IPS-18c (cell line): Measurements from ENCODE around the gene KRTAP9-3.
"Not testable (repeated sequence)": the region's sequence is repeated elsewhere in the genome, so short reads cannot be mapped to it uniquely, and the experiment has no call there.

Source experiments
- H3K4me3 ChIP-seq: 2 replicates; pipeline ENCODE4 v1.7.0; 2013; ENCODE audit warnings: low read depth, mild to moderate bottlenecking, low read length, moderate library complexity; ENCODE audit not compliant: insufficient read depth
- H3K9me3 ChIP-seq: one replicate; pipeline ENCODE4 v1.6.1; 2013; ENCODE audit warnings: mild to moderate bottlenecking, low read length, moderate library complexity; ENCODE audit not compliant: control insufficient read depth, insufficient read depth

KRTAP9-3 gene

GRCh38 chr17:41232399-41233105 is at the start of gene KRTAP9-3:
TSS of gene KRTAP9-3 (plus strand) at chr17:41232449. CDS start at chr17:41232502, 53 bp downstream.
- H3K9me3 ChIP-seq = not testable (repeated sequence)

GRCh38 chr17:41184480-41184961 is 47.7 kb upstream of the KRTAP9-3 start, which contains the start of gene KRTAP4-1:
TSS of gene KRTAP4-1 (minus strand) at chr17:41184911. CDS start at chr17:41184854, 57 bp downstream.
- H3K4me3 ChIP-seq = no peak within 1 kb of the TSS
- H3K9me3 ChIP-seq = no peaks in the 10 kb centered on the region

More at GRCh38 chr17:41232399-41233105, at the start of gene KRTAP9-3:
- not testable (repeated sequence) for H3K4me3 ChIP-seq

GRCh38 chr17:41185001-41185400 is 47.2 kb upstream of the KRTAP9-3 start:
- Histone ChIP-seq H3K4me3 (no peak overlapping the region), H3K9me3 (peaks cover 1% of the 10 kb centered on the region)

GRCh38 chr17:41186872-41187271 is 45.4 kb upstream of the KRTAP9-3 start:
- peaks cover 2% of the 10 kb centered on the region for H3K9me3 ChIP-seq
- H3K4me3 ChIP-seq = no peak overlapping the region

GRCh38 chr17:41189837-41190318 is 42.4 kb upstream of the KRTAP9-3 start, which contains the start of gene KRTAP9-1:
TSS of gene KRTAP9-1 (plus strand) at chr17:41189887. CDS start at chr17:41189887, 0 bp downstream.
- H3K4me3 ChIP-seq, H3K9me3 ChIP-seq: not testable (repeated sequence)

GRCh38 chr17:41190328-41190727 is 41.9 kb upstream of the KRTAP9-3 start:
- H3K4me3 ChIP-seq = no peak overlapping the region
- H3K9me3 ChIP-seq = peaks cover 2% of the 10 kb centered on the region

GRCh38 chr17:41196068-41196467 is 36.2 kb upstream of the KRTAP9-3 start:
- H3K4me3 ChIP-seq = no peak overlapping the region
- peaks cover 2% of the 10 kb centered on the region for H3K9me3 ChIP-seq

GRCh38 chr17:41199421-41200078 is 32.7 kb upstream of the KRTAP9-3 start:
- peaks cover 2% of the 10 kb centered on the region for H3K9me3 ChIP-seq

GRCh38 chr17:41211845-41212466 is 20.3 kb upstream of the KRTAP9-3 start:
- no peak overlapping the region for H3K4me3 ChIP-seq
- no peaks in the 10 kb centered on the region for H3K9me3 ChIP-seq

More at GRCh38 chr17:41199421-41200078, 32.7 kb upstream of the KRTAP9-3 start:
- no peak overlapping the region for H3K4me3 ChIP-seq

- no peaks in the 10 kb centered on the region for H3K9me3 ChIP-seq
Observed at GRCh38 chr17:41212524-41213169, 19.6 kb upstream of the KRTAP9-3 start.

GRCh38 chr17:41215681-41216080 is 16.6 kb upstream of the KRTAP9-3 start:
- H3K9me3 ChIP-seq = no peaks in the 10 kb centered on the region
- H3K4me3 ChIP-seq = no peak overlapping the region

More at GRCh38 chr17:41212524-41213169, 19.6 kb upstream of the KRTAP9-3 start:
- H3K4me3 ChIP-seq = no peak overlapping the region

- H3K9me3 ChIP-seq = no peaks in the 10 kb centered on the region
- no peak overlapping the region for H3K4me3 ChIP-seq
Observed at GRCh38 chr17:41223821-41224220, 8.4 kb upstream of the KRTAP9-3 start.

GRCh38 chr17:41226051-41226450 is 6.2 kb upstream of the KRTAP9-3 start:
- Histone ChIP-seq H3K9me3 (no peaks in the 10 kb centered on the region), H3K4me3 (no peak overlapping the region)

- H3K9me3 ChIP-seq, H3K4me3 ChIP-seq: not testable (repeated sequence)
Observed at GRCh38 chr17:41226598-41227095, 5.6 kb upstream of the KRTAP9-3 start, which contains the start of gene KRTAP9-2. TSS of gene KRTAP9-2 (plus strand) at chr17:41226648. CDS start at chr17:41226655, 7 bp downstream.

GRCh38 chr17:41230094-41230493 is 2.2 kb upstream of the KRTAP9-3 start:
- Histone ChIP-seq H3K4me3 (no peak overlapping the region), H3K9me3 (no peaks in the 10 kb centered on the region)

- no peaks in the 10 kb centered on the region for H3K9me3 ChIP-seq
- no peak overlapping the region for H3K4me3 ChIP-seq
Observed at GRCh38 chr17:41231731-41232130, 518 bp upstream of the KRTAP9-3 start.

- H3K4me3 ChIP-seq, H3K9me3 ChIP-seq: not testable (repeated sequence)
Observed at GRCh38 chr17:41237116-41237515, 4.9 kb downstream of the KRTAP9-3 start.
